ENCODE results near the gene PCBD2. TPM values are rescaled to one million over a fixed set of nuclear protein-coding genes. Genes with fewer than 3 reads are reported as not detected.

Gene PCBD2
- total and polyA plus RNA-seq, 8 donors, result 5.0 to 9.1 (median 7.3) TPM

- FAIRE-seq (no peak), DNase-seq (no peak), ATAC-seq (no peak)
- no peaks in the 10 kb centered on the region for H3K9me3 ChIP-seq
- H3K36me3 ChIP-seq, result peaks cover 0 to 30% (median 3%) of the 10 kb centered on the region in 3 donors
- no peaks in the 10 kb centered on the region for H3K4me1 ChIP-seq
- no peaks in the 10 kb centered on the region for H3K27me3 ChIP-seq
- no peak for TF ChIP-seq CTCF (IDR thresholded peaks at IDR 0.05)
- H3K4me3 ChIP-seq, result no peak overlapping the region
- 89 to 90% methylated on average over 12 of the region's 12 CpGs for WGBS, 2 donors
- no peak overlapping the region for H3K27ac ChIP-seq
- intact Hi-C loops (cut with DNase I), result no loop called here
These were observed 59.7 kb downstream of the PCBD2 start for GRCh38 chr5:134964359-134965270.

GRCh38 chr5:134965271-134965825 is 60.4 kb downstream of the PCBD2 start:
- ATAC-seq, result no peak
- no peak for DNase-seq
- no peak overlapping the region for H3K4me3 ChIP-seq
- 73% methylated on average over 3 of the region's 3 CpGs for WGBS, 2 donors
- H3K4me1 ChIP-seq, result no peaks in the 10 kb centered on the region
- intact Hi-C loops (cut with DNase I), result no loop called here
- no peak for TF ChIP-seq CTCF (IDR thresholded peaks at IDR 0.05)
- H3K27me3 ChIP-seq, result no peaks in the 10 kb centered on the region
- peaks cover 0 to 30% (median 3%) of the 10 kb centered on the region in 3 donors for H3K36me3 ChIP-seq
- no peak overlapping the region for H3K27ac ChIP-seq
- FAIRE-seq, result no peak
- no peaks in the 10 kb centered on the region for H3K9me3 ChIP-seq

GRCh38 chr5:134967607-134968006 is 62.7 kb downstream of the PCBD2 start, which contains the start of gene CATSPER3:
Gene CATSPER3, plus strand, starts transcription at chr5:134967907. Its CDS starts 85 bp downstream, at chr5:134967992.
- H3K4me1 ChIP-seq, result no peaks in the 10 kb centered on the region
- H3K36me3 ChIP-seq, result peaks cover 0 to 16% (median 3%) of the 10 kb centered on the region in 3 donors
- intact Hi-C loops (cut with DNase I), result no loop called here
- no peak for DNase-seq
- no peak for ATAC-seq
- H3K27me3 ChIP-seq, result no peaks in the 10 kb centered on the region
- no peak within 1 kb of the TSS for H3K4me3 ChIP-seq
- H3K9me3 ChIP-seq, result no peaks in the 10 kb centered on the region
- WGBS, 2 donors, result 94 to 97% methylated on average over 3 of the region's 3 CpGs
- no peak for TF ChIP-seq CTCF (IDR thresholded peaks at IDR 0.05)
- no peak within 1 kb of the TSS for H3K27ac ChIP-seq
- FAIRE-seq, result no peak

GRCh38 chr5:134968055-134968454 is 63.1 kb downstream of the PCBD2 start:
- FAIRE-seq, result no peak

More at GRCh38 chr5:134968055-134968454, 63.1 kb downstream of the PCBD2 start:
- ATAC-seq (peak in 2 of 4 donors; percentile 28 to 40), DNase-seq (no peak)
- no peaks in the 10 kb centered on the region for H3K4me1 ChIP-seq
- WGBS, 2 donors, result 48 to 56% methylated on average over 3 of the region's 3 CpGs
- H3K27ac ChIP-seq, result no peak overlapping the region
- TF ChIP-seq CTCF (IDR thresholded peaks at IDR 0.05), result no peak
- no peaks in the 10 kb centered on the region for H3K9me3 ChIP-seq
- H3K4me3 ChIP-seq, result no peak overlapping the region
- intact Hi-C loops (cut with DNase I), result no loop called here
- H3K27me3 ChIP-seq, result no peaks in the 10 kb centered on the region
- H3K36me3 ChIP-seq, result peaks cover 0 to 14% (median 3%) of the 10 kb centered on the region in 3 donors

All from pancreas (tissue), 10 donors.